ENCODE data around the gene PDLIM7. TPM values are rescaled to one million over a fixed set of nuclear protein-coding genes. Genes with fewer than 3 reads are reported as not detected.

PDLIM7 gene
- polyA plus RNA-seq, 1 of the 3 experiments (the other 2 are of a cell fraction): 206 TPM

- TF ChIP-seq CTCF (IDR thresholded peaks at IDR 0.05) (no peak), EP300 (IDR thresholded peaks at IDR 0.05; ENCODE audit: borderline replicate concordance in 1 of 2, low read depth in 1 of 2, low read length in 1 of 2) (no peak)
Measured at GRCh38 chr5:177434437-177434836, 63.0 kb downstream of the PDLIM7 start (continued).

- Histone ChIP-seq H3K4me2 (no peak overlapping the region), H3K9ac (no peak overlapping the region), H3K9me3 (no peaks in the 10 kb centered on the region), H3K36me3 (replicated peaks in 1 of 2; ENCODE audit: control insufficient read depth in 1 of 2, insufficient read depth in 2 of 2, low read length in 1 of 2) (peaks cover 12 to 54% of the 10 kb centered on the region in 2 experiments), H3F3A (replicated peaks; ENCODE audit: insufficient read depth) (peaks cover 4% of the 10 kb centered on the region), H3K4me3 (ENCODE audit: low read depth in 2 of 2, low read length in 1 of 2) (no peak overlapping the region), H3K79me2 (ENCODE audit: insufficient read depth) (peaks cover 10% of the 10 kb centered on the region), H3K27me3 (ENCODE audit: insufficient read depth) (no peaks in the 10 kb centered on the region), H4K20me1 (ENCODE audit: insufficient read depth) (0 out of 2 replicates have a peak, but pooled peaks cover 9% of the 10 kb centered on the region), H2AFZ (ENCODE audit: low read depth) (no peak overlapping the region), H3K9me2 (no peaks in the 10 kb centered on the region), H3K4me1 (ENCODE audit: control insufficient read depth in 1 of 2, insufficient read depth in 2 of 2, low read depth in 1 of 2, low read length in 1 of 2) (peaks cover 0 to 10% of the 10 kb centered on the region in 2 experiments; a peak in 1 of 4 replicates), H3K27ac (ENCODE audit: low read depth in 2 of 2, low read length in 1 of 2) (no peak overlapping the region)
- ChIA-PET POLR2A (no interaction called here), CTCF (interaction anchor here (3.8 kb wide), 1 partner anchor 30 kb away, joined by 21 read pairs; no protein-coding TSS in a partner anchor)
- 97% methylated on average over 9 of the region's 29 CpGs for WGBS (ENCODE audit: low lambda C conversion rate)
- TF ChIP-seq CTCF (IDR thresholded peaks at IDR 0.05) (no peak), PBX3 (IDR thresholded peaks at IDR 0.05) (0 out of 2 replicates have a peak, but pooled peaks have one; percentile 6)
- no peak for DNase-seq
Measured at GRCh38 chr5:177433658-177434217, 63.7 kb downstream of the PDLIM7 start.

Other genes starting within 250 kb of the PDLIM7 start
- gene RAB24, start 193.9 kb downstream of the PDLIM7 start, polyA plus RNA-seq (2012; rRNA removed): 101 and 117 TPM in 2 replicates
- 344 TPM in 2 replicates for gene PRELID1, start 193.8 kb downstream of the PDLIM7 start, polyA plus RNA-seq (2012; rRNA removed)
- gene MXD3, start 185.7 kb downstream of the PDLIM7 start, polyA plus RNA-seq (2012; rRNA removed): 22.6 and 23.1 TPM in 2 replicates
- 380 and 500 TPM in 2 replicates for gene LMAN2, start 145.9 kb downstream of the PDLIM7 start, polyA plus RNA-seq (2012; rRNA removed)
- 26.5 and 27.6 TPM in 2 replicates for gene RGS14, start 139.7 kb downstream of the PDLIM7 start, polyA plus RNA-seq (2012; rRNA removed)
- gene SLC34A1, start 113.2 kb downstream of the PDLIM7 start, polyA plus RNA-seq (2012; rRNA removed): 0.03 TPM in 1 of 2 replicates, not detected in the other
- gene PFN3, start 96.9 kb downstream of the PDLIM7 start, polyA plus RNA-seq (2012; rRNA removed): not detected in 2 replicates
- 3.8 and 4.3 TPM in 2 replicates for gene F12, start 88.0 kb downstream of the PDLIM7 start, polyA plus RNA-seq (2012; rRNA removed)
- gene GRK6, start 70.9 kb downstream of the PDLIM7 start, polyA plus RNA-seq (2012; rRNA removed): 35.9 and 39.5 TPM in 2 replicates
- 12.5 and 17.1 TPM in 2 replicates for gene PRR7, start 50.8 kb downstream of the PDLIM7 start, polyA plus RNA-seq (2012; rRNA removed)
- gene DBN1, start 24.0 kb downstream of the PDLIM7 start, polyA plus RNA-seq (2012; rRNA removed): 176 and 244 TPM in 2 replicates
- 1.9 and 2.2 TPM in 2 replicates for gene DOK3, start 12.2 kb upstream of the PDLIM7 start, polyA plus RNA-seq (2012; rRNA removed)
- 158 and 176 TPM in 2 replicates for gene DDX41, start 19.4 kb upstream of the PDLIM7 start, polyA plus RNA-seq (2012; rRNA removed)
- gene FAM193B, start 57.0 kb upstream of the PDLIM7 start, polyA plus RNA-seq (2012; rRNA removed): 44.4 and 48.1 TPM in 2 replicates
- 264 and 320 TPM in 2 replicates for gene TMED9, start 94.6 kb upstream of the PDLIM7 start, polyA plus RNA-seq (2012; rRNA removed)
- gene B4GALT7, start 102.5 kb upstream of the PDLIM7 start, polyA plus RNA-seq (2012; rRNA removed): 37.5 and 39.1 TPM in 2 replicates